NCI-H2107 treated with DMSO at 0.1 percent for 48 hours (cell line): ENCODE results near the gene FETUB.
"Not testable (repeated sequence)": the region's sequence is repeated elsewhere in the genome, so short reads cannot be mapped to it uniquely, and the experiment has no call there.

Experiments used
- DNase-seq: peaks from one replicate; lab custom pipeline; 2025; ENCODE audit not compliant: unreplicated experiment; lab: John Stamatoyannopoulos, UW

Gene FETUB

DNA sequence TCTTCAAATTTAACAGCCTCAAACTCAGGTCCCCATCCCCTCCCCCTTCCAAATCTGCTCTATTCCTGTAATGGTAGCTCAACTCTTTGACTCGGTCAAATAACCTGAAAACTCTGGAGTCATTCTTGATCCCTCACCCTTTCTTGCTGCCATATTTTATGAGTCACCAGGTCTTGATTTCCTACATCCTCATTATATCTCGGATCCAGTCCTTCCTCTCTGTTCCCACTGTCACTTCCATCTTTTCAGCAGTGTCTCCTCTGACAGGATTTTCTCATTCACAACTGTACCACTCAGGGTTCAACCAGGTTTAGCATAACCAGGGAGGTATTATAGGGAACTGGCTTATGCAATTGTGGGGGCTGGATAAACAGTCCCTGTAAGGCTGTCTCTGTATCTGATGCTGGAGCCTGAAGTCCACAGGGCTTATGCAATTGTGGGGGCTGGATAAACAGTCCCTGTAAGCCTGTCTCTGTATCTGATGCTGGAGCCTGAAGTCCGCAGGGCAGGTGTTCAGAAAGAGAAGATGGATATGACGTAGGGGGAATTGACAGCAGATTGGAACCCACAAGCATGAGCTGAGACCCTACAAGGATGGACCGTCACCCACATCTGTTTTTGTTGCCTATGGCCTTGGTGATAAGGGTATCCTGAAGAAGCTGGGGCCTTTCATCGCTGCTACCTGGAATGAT is 9.1 kb upstream of the FETUB start:
- DNase-seq, result no peak

GRCh38 chr3:186633481-186633880 is 6.7 kb upstream of the FETUB start:
- DNase-seq, result no peak

DNA sequence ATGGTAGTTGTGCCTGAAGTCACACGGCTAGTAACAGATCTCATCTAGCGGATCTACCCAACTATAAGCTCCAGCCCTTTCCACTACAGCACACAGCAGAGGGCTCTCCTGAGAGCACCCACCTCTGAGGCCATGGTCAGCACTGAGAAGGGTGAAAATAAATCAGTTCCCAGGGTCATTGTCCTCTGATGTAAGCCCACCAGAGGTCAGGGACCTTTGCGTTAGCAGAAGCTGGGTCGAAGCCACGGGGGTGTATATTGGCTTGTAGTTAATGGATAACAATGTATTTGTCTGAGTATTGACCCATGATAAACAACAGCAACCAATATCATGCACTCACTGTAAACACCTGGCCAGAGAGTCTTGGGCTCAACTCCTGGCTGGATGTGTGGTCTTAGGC is 6.0 kb upstream of the FETUB start:
- not testable (repeated sequence) for DNase-seq

DNA sequence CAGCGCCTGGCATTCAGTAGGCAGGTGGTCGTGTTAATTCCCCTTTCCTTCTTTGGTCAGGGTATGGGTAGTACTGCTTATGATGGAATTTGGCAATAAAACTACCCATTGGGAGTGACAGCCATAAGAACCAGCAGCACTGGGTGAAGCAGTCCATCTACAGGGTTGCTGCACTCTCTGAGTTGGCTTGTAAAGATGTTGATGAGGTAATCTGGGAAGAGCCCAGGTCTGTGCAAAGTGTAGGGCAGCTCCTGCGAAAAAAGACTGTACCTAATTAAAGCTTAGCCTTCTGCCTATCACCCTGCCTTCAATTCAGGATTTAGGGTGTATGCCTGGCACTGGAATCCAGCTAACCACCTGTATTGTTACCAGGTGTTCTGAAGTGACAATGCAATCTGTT is 4.7 kb upstream of the FETUB start:
- no peak for DNase-seq

DNA sequence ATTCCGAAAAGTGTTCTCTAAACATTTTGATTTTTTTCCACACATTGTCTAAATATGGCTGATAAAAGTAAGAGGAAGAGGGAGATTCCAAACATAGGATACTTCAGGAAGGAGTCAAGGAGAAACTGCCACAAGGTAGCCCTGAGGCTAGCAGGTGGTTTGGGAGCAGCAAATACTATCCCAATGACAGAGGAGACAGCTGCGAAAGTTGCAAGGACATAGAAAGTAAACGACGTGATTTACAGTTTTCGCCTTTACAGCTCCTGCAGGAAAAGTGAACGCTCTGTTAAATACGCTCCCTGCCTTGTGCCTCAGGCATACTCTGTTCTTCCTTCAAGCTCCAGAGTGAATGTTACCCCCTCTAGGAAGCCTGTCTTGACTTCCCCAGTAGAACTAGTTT is 3.7 kb upstream of the FETUB start:
- DNase-seq, result no peak

GRCh38 chr3:186637686-186638085 is 2.5 kb upstream of the FETUB start:
- DNase-seq, result no peak

- no peak for DNase-seq
Observed at GRCh38 chr3:186638259-186638658, 1.9 kb upstream of the FETUB start.

DNA sequence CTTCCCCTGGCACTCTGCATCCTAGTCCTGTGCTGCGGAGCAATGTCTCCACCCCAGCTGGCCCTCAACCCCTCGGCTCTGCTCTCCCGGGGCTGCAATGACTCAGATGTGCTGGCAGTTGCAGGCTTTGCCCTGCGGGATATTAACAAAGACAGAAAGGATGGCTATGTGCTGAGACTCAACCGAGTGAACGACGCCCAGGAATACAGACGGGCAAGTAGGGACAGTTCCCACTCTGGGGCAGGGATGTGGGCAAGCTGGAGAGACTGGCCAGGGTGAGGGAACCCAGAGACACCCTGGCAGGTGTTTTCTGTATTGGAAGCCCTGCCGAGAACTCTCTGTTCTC is 247 bp downstream of the FETUB start:
- DNase-seq, result no peak

DNA sequence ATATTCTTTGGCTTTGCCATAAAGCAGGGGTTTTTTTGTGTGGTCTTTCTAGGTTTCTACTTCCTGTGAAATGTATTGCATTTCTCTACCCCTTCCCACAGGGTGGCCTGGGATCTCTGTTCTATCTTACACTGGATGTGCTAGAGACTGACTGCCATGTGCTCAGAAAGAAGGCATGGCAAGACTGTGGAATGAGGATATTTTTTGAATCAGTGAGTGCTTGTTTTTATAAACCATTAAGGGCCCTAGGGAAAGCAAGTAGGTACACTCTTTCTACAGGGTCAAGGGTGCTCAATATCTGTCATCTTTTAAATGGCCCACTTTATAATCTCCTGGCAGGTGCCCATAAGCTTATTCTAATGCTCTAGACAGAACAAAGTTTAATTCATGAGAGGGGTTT is 730 bp downstream of the FETUB start:
- DNase-seq, result no peak

GRCh38 chr3:186642014-186642413 is 1.8 kb downstream of the FETUB start:
- DNase-seq, result no peak

GRCh38 chr3:186643493-186643892 is 3.3 kb downstream of the FETUB start:
- DNase-seq, result no peak

- DNase-seq, result no peak
Observed at GRCh38 chr3:186644683-186645082, 4.5 kb downstream of the FETUB start.

- DNase-seq, result no peak
Observed at GRCh38 chr3:186646106-186646505, 5.9 kb downstream of the FETUB start.

DNA sequence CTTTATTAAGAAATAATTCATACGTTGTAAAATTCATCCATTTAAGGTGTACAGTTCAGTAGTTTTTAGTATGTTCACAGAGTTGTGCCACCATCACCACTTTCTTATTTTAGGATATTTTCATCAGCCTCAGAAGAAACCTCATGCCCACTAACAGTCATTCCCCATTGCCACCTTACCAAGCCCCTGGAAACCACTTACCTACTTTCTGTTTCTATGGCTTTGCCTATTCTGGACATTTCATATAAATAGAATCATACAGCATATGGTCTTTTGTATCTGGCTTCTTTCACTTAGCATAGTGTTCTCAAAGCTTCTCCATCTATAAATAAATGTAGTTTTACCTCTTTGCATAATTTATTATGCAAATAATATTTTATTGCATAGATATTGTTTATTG is 6.6 kb downstream of the FETUB start:
- DNase-seq, result no peak

GRCh38 chr3:186648851-186649250 is 8.7 kb downstream of the FETUB start:
- DNase-seq, result no peak

- DNase-seq, result no peak
Observed at GRCh38 chr3:186651678-186652215, 11.5 kb downstream of the FETUB start.

DNA sequence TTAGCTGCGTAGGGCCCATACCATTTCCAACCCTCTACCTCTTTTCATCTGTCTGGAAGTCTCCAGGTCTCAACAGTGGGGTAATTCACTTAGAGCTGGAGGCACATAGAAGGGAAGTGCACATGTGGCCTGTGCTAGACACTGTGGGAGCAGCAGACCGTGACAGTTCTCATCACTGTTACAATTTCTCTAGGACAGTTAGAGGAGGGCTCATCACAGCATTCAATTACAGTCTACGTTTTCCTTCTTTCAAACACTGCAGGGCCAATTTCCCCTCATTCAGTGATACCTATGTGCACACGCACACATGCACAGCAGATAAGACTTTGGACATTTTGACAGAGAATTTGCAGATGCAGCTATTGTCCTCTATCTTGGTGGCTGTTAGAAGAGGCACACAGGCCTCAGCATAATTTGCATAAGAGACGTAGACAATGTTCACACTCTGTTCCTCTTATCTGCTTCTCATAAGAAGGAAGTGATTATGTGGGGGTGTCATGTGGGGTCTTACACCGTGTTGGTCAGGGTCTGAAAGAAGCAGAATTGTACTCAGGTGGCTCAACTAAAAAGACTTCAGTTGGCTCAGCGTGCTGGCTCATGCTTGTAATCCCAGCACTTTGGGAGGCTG is 13.0 kb downstream of the FETUB start:
- no peak for DNase-seq

DNA sequence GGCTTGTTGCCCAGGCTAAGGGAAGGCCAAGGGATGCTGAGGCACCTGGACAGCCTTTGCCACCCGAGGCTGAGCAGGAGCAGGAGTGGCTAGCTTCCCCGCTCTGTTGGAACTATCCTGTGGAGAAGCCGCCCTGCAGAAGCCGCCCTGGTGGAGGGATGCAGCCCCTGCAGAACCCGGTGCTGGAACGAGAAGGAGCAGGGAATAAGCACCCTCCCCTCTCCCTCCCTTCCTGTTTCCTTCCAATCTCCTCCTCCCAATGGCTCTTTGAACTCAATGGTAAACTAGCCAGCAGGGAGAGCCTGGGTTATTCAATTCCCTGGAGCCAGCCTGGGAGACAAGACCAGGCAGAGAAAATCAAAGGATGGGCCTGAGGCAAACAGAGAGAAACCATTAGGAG is 13.8 kb downstream of the FETUB start:
- DNase-seq, result no peak

- no peak for DNase-seq
Observed at GRCh38 chr3:186663361-186664118, 23.3 kb downstream of the FETUB start.

DNA sequence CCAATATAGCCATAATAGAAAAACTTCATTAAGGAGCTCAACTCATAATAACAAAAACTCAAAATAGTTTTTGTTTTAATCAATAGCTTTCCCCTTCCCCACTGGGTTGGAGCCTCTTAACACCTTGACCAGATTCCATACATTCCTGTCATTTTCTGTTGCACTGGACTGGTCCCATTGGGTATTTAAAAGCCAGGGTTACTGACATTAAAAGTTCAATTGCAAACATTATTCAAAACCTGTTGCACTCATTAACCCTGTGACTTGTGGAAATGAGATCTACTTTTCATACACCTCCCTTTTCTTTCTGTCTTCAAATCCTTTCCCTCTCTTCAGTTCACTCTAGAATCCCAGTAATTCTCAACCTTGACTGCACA is 23.9 kb downstream of the FETUB start:
- DNase-seq, result no peak

DNA sequence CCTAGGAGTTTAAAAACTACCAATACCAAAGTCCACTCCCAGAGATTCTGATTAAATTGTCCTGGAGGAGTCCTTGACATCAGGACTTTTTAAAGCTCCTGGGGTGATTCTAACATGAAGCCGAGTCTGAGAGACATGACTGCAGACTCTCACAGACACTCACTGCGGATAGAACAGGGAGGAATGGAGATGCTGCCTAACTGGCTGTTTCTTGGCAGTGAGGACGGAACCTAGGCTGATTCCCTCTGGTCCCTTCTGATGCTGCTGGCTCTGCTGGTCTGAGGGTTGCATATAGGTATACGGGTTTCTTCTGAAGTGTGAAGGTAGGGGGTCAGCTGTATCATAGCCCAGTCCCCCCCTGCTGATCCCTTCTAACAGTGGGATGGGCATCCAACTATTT is 24.3 kb downstream of the FETUB start:
- no peak for DNase-seq

GRCh38 chr3:186665625-186666188 is 25.5 kb downstream of the FETUB start, which contains the start of gene HRG:
HRG (plus strand) TSS chr3:186666014; CDS start chr3:186666032, 18 bp downstream.
- DNase-seq, result no peak
